Fibroblast of skin of left biceps (primary cell): ENCODE results near the gene ERMARD.
"Not testable (repeated sequence)": the region's sequence is repeated elsewhere in the genome, so short reads cannot be mapped to it uniquely, and the experiment has no call there.

Experiments
- DNase-seq, 2 experiments: peaks; one replicate each; pipeline ENCODE4 v3.0.0-alpha.2; 2013; ENCODE audit warnings: low read depth in 2 of 2

Gene ERMARD

GRCh38 chr6:169738204-169738975, 13.0 kb upstream of the ERMARD start:
- DNase-seq, result no peak

- DNase-seq, result no peak
These were observed 12.4 kb upstream of the ERMARD start for GRCh38 chr6:169738976-169739529.

GRCh38 chr6:169741344-169741743, 10.1 kb upstream of the ERMARD start:
- DNase-seq, result no peak

GRCh38 chr6:169745405-169745804, 6.0 kb upstream of the ERMARD start:
- no peak for DNase-seq

- DNase-seq, result no peak
These were observed 4.9 kb upstream of the ERMARD start for GRCh38 chr6:169746556-169746955.

- no peak for DNase-seq
These were observed 727 bp downstream of the ERMARD start for GRCh38 chr6:169752074-169752623.

- no peak for DNase-seq
These were observed 3.7 kb downstream of the ERMARD start for GRCh38 chr6:169755162-169755561.

- no peak for DNase-seq
These were observed 11.9 kb downstream of the ERMARD start for GRCh38 chr6:169763308-169763707.

GRCh38 chr6:169763881-169764280, 12.5 kb downstream of the ERMARD start:
- DNase-seq, result no peak

GRCh38 chr6:169765789-169766188, 14.4 kb downstream of the ERMARD start:
- DNase-seq, result not testable (repeated sequence)

- no peak for DNase-seq
These were observed 14.8 kb downstream of the ERMARD start for GRCh38 chr6:169766232-169766631.

- no peak for DNase-seq
These were observed 15.7 kb downstream of the ERMARD start for GRCh38 chr6:169766921-169767736.

GRCh38 chr6:169774347-169774746, 22.9 kb downstream of the ERMARD start:
- DNase-seq, result no peak

- DNase-seq, result no peak
These were observed 23.9 kb downstream of the ERMARD start for GRCh38 chr6:169775321-169775720.

GRCh38 chr6:169776379-169776778, 25.0 kb downstream of the ERMARD start:
- no peak for DNase-seq

GRCh38 chr6:169777896-169778295, 26.5 kb downstream of the ERMARD start:
- no peak for DNase-seq

- DNase-seq, result no peak
These were observed 27.2 kb downstream of the ERMARD start for GRCh38 chr6:169778646-169779045.

- no peak for DNase-seq
These were observed 27.8 kb downstream of the ERMARD start for GRCh38 chr6:169779092-169779815.

GRCh38 chr6:169779896-169780295, 28.5 kb downstream of the ERMARD start:
- DNase-seq, result no peak

GRCh38 chr6:169780571-169781091, 29.2 kb downstream of the ERMARD start:
- no peak for DNase-seq

- no peak for DNase-seq
These were observed 31.5 kb downstream of the ERMARD start for GRCh38 chr6:169782966-169783365.
